Ascending aorta (tissue), 2 donors: ENCODE measurements around the gene QPRT. TPM values are rescaled to one million over a fixed set of nuclear protein-coding genes. Genes with fewer than 3 reads are reported as not detected.
"Not testable (repeated sequence)": the region's sequence is repeated elsewhere in the genome, so short reads cannot be mapped to it uniquely, and the experiment has no call there.

Experiments
- DNase-seq, 2 donors: peaks; one replicate each; pipeline ENCODE4 v3.0.0-alpha.2; 2019; ENCODE audit warnings: low spot score in 2 of 2
- H3K27ac ChIP-seq, 2 donors: fragments of 200-600 bp; sonication (generic); one replicate each; pipeline ENCODE4 v1.5.1; 2016 to 2017; ENCODE audit warnings: mild to moderate bottlenecking in 1 of 2
- H3K27me3 ChIP-seq: fragments of 200-600 bp; sonication (generic); one replicate; pipeline ENCODE4 v1.5.1; 2017
- H3K36me3 ChIP-seq, 2 donors: fragments of 200-600 bp; sonication (generic); one replicate each; pipeline ENCODE4 v1.5.1; 2016
- H3K4me1 ChIP-seq, 2 donors: fragments of 200-600 bp; sonication (generic); one replicate each; pipeline ENCODE4 v1.5.1; 2016 to 2017; ENCODE audit warnings: mild to moderate bottlenecking in 1 of 2
- H3K4me3 ChIP-seq, 2 donors: fragments of 200-600 bp; sonication (generic); one replicate each; pipeline ENCODE4 v1.5.1; 2016 to 2017; ENCODE audit warnings: mild to moderate bottlenecking in 1 of 2
- H3K9me3 ChIP-seq, 2 donors: fragments of 200-600 bp; sonication (generic); one replicate each; pipeline ENCODE4 v1.5.1; 2016
- CTCF ChIP-seq, 3 experiments: fragments of 200-600 bp in 2 of 3; fragments of 450-650 bp in 1 of 3; sonication (generic) in 2 of 3; IDR thresholded peaks; one replicate each; pipeline ENCODE4 v1.5.1; 2016 to 2019; ENCODE audit warnings: antibody characterized with exemption in 3 of 3, mild to moderate bottlenecking in 1 of 3, moderate library complexity in 1 of 3
- intact Hi-C: fragments of 100-400 bp; cut with DNase I; formaldehyde crosslinking; loops from one replicate; pipeline ENCODE4 v1.15.1; 2023
- total RNA-seq: library from RNA; depleted of rRNA; stranded (reverse); fragments of >200 nt; gene quantifications from one replicate; pipeline ENCODE4 v1.1.0, GENCODE V29; 2016

The QPRT gene
- total RNA-seq, 1 donor from 2014 or later = 5.7 TPM

DNA sequence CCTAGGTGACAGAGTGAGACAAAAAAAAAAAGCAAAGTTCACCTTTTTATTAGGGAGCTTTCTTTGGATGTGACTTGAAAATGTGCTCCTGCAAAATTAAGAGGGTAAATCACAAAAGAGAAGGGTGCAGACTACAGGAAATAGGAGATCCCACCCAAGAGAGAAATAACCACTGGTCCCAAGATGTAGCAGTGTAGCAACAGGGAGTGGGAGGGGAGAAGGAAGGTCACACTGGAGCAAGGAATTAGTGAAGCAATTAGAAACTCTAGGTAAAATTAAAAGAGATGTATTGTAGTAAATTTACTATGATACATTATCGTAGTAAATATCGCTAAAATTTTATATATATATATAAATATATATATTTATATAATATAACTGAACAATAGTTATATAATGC is 28.2 kb upstream of the QPRT start:
- intact Hi-C loops = no loop called here

GRCh38 chr16:29651774-29652349 is 27.1 kb upstream of the QPRT start:
- no peak for TF ChIP-seq CTCF (IDR thresholded peaks at IDR 0.05)
- H3K4me3 ChIP-seq = no peak overlapping the region
- H3K27ac ChIP-seq = no peak overlapping the region
- intact Hi-C loops = no loop called here
- no peaks in the 10 kb centered on the region for H3K27me3 ChIP-seq
- DNase-seq = no peak
- no peaks in the 10 kb centered on the region for H3K36me3 ChIP-seq
- H3K4me1 ChIP-seq = no peaks in the 10 kb centered on the region
- no peaks in the 10 kb centered on the region for H3K9me3 ChIP-seq

More for the DNA sequence above, 28.2 kb upstream of the QPRT start:
- no peak for DNase-seq
- Histone ChIP-seq H3K9me3 (no peaks in the 10 kb centered on the region), H3K36me3 (no peaks in the 10 kb centered on the region), H3K4me1 (no peaks in the 10 kb centered on the region), H3K27me3 (no peaks in the 10 kb centered on the region), H3K27ac (no peak overlapping the region), H3K4me3 (no peak overlapping the region)
- TF ChIP-seq CTCF (IDR thresholded peaks at IDR 0.05) = no peak

DNA sequence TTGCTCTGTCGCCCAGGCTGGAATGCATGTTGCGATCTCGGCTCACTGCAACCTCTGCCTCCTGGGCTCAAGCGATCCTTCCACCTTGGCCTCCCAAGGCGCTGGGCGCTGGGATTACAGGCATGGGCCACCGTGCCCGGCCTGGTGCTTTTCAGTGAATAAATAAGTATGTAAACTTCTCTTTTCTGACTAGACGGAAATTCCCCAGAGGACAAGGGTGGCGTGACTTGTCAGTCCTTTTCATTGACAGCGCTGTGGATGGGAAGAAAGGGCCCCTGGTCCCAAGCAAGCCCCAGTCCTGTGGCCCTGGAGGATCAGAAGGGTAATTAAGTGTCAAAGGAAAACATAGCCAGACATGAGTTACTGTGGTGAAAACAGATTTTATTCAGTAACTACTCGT is 25.5 kb upstream of the QPRT start:
- H3K4me3 ChIP-seq = no peak overlapping the region
- intact Hi-C loops = no loop called here
- TF ChIP-seq CTCF (IDR thresholded peaks at IDR 0.05) = no peak
- no peaks in the 10 kb centered on the region for H3K27me3 ChIP-seq
- H3K36me3 ChIP-seq = no peaks in the 10 kb centered on the region
- DNase-seq = no peak
- no peaks in the 10 kb centered on the region for H3K9me3 ChIP-seq
- H3K27ac ChIP-seq = no peak overlapping the region
- H3K4me1 ChIP-seq = no peaks in the 10 kb centered on the region

- intact Hi-C loops, H3K9me3 ChIP-seq, H3K4me3 ChIP-seq, H3K27ac ChIP-seq, DNase-seq, H3K4me1 ChIP-seq, H3K36me3 ChIP-seq, H3K27me3 ChIP-seq: not testable (repeated sequence)
Measured at GRCh38 chr16:29653890-29654289, 25.1 kb upstream of the QPRT start.

GRCh38 chr16:29656688-29657523 is 22.1 kb upstream of the QPRT start:
- H3K4me1 ChIP-seq = no peaks in the 10 kb centered on the region
- no peaks in the 10 kb centered on the region for H3K27me3 ChIP-seq
- no peak overlapping the region for H3K4me3 ChIP-seq
- H3K9me3 ChIP-seq = no peaks in the 10 kb centered on the region
- no peak overlapping the region for H3K27ac ChIP-seq
- DNase-seq = no peak
- TF ChIP-seq CTCF (IDR thresholded peaks at IDR 0.05) = no peak
- intact Hi-C loops = no loop called here
- H3K36me3 ChIP-seq = no peaks in the 10 kb centered on the region

GRCh38 chr16:29658705-29659104 is 20.3 kb upstream of the QPRT start:
- Histone ChIP-seq H3K4me1 (no peaks in the 10 kb centered on the region), H3K27ac (no peak overlapping the region), H3K9me3 (no peaks in the 10 kb centered on the region), H3K27me3 (no peaks in the 10 kb centered on the region), H3K36me3 (no peaks in the 10 kb centered on the region), H3K4me3 (no peak overlapping the region)
- intact Hi-C loops = no loop called here
- DNase-seq = no peak
- TF ChIP-seq CTCF (IDR thresholded peaks at IDR 0.05) = no peak
